8988T (cell line): ENCODE measurements around the gene AGAP1.

Experiments used
- DNase-seq: peaks from one replicate; pipeline ENCODE4 v3.0.0; 2011

AGAP1 gene

GRCh38 chr2:236160366-236161081 lies 666.7 kb downstream of the AGAP1 start:
- DNase-seq: peak; percentile 43

GRCh38 chr2:236161082-236161462 lies 667.2 kb downstream of the AGAP1 start:
- peak; percentile 39 for DNase-seq

DNA sequence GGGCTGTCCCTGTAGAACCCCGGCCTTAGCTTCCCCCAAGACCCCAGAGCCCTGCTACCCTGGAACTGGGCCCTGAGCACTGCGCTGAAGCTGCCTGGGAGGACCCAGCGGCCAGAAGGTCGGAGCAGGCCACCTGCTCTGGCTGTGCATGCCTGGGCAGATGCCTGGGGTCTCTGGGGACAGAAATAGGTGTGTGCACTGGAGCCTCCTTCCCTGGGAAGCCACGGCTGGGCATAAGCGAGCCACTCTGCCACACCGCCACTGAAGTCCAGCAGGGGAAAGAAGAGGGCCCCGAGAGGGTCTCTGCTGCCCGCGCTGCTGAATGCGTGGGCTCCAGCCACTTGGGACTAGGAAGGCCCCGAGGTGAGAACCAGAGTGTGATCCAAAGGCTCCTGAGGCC lies 667.7 kb downstream of the AGAP1 start:
- DNase-seq: peak; percentile 40

DNA sequence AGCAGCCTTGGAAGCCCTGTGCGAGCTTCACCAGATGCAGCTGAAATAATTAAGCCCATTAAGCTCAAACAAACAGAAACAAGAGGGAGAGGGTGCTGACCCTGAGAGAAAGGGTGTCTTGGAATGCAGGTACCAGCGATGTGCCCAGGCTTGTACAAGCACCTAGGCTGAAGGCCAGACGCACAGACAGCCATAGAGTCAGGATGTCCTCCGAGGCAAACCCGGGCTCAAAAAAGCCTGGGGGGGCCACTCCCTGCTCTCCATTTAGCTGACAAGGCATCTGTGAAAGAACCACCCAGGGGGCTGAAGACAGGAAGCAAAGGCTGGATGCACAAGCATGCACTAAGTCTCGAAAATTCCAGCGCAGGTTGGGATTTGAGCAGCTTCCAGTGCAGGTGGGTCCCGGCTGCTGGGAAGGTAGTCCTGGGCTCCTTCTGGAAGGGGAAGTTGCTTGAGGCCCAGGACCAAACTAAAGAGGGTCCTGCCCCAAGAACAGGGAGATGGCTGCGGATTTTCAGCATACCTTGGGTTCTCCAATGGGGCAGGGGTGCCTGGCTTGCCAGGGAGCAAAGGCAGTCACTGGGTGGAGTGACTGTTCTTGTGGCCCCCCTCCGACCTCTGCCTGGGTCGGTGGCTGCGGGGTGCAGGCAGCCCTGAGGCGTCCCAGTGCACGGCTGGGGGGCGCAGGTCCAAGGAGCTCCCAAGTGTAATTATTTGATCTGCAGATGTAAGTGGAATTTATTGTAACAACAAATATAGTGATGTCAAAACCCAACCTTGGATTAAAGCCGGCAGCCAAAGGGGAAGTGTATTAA lies 668.4 kb downstream of the AGAP1 start:
- peak; percentile 57 for DNase-seq

GRCh38 chr2:236162882-236163470 lies 669.1 kb downstream of the AGAP1 start:
- DNase-seq: no peak

DNA sequence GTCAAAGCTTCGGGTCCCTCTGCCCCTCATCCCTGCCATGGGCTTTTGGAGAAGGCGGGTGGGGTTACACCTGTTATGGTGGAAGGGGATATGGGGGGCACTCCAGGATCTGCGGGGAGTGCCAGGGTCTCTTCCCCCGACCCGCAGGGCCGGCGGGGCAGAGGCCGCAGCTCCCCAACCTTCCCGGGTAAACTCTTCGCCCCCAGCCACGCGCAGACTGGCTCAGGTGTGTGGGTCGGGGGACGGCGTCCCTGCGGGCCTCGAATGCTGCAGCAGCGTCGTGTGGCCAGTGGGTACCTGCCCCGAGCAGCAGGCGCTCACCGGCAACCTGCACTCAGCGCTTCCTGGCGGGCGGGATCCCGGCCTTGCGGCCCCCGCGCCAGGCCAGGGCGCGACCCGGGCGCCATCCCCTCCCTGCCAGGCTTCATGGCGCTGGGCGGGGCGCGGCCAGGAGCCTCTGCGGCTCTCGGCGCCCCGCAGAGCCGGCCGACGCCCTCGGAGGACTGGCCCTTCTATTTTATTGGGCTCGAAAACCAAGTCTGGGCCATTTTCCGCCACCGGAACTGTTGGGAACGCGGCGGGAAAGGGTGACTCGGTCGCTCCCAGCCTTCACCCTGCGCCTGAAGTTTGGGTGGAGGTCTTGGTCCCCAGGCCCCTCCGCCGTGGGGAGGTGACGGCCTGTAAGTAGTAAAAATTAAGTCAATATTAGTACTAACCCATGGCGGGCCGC lies 669.8 kb downstream of the AGAP1 start:
- DNase-seq: peak; percentile 19

GRCh38 chr2:236164201-236164924 lies 670.5 kb downstream of the AGAP1 start:
- DNase-seq: peak; percentile 27

GRCh38 chr2:236164925-236165841 lies 671.3 kb downstream of the AGAP1 start:
- peak; percentile 31 for DNase-seq

- DNase-seq: peak; percentile 28
Observed at GRCh38 chr2:236165842-236166795, 672.3 kb downstream of the AGAP1 start.

- peak; percentile 18 for DNase-seq
Observed at GRCh38 chr2:236166796-236167296, 673.0 kb downstream of the AGAP1 start.

- peak; percentile 26 for DNase-seq
Observed at GRCh38 chr2:236167297-236168109, 673.7 kb downstream of the AGAP1 start.

- no peak for DNase-seq
Observed at GRCh38 chr2:236168110-236169080, 674.6 kb downstream of the AGAP1 start, which contains the start of gene GBX2. TSS of gene GBX2 (minus strand) at chr2:236168386. CDS start at chr2:236167971, 415 bp downstream.

DNA sequence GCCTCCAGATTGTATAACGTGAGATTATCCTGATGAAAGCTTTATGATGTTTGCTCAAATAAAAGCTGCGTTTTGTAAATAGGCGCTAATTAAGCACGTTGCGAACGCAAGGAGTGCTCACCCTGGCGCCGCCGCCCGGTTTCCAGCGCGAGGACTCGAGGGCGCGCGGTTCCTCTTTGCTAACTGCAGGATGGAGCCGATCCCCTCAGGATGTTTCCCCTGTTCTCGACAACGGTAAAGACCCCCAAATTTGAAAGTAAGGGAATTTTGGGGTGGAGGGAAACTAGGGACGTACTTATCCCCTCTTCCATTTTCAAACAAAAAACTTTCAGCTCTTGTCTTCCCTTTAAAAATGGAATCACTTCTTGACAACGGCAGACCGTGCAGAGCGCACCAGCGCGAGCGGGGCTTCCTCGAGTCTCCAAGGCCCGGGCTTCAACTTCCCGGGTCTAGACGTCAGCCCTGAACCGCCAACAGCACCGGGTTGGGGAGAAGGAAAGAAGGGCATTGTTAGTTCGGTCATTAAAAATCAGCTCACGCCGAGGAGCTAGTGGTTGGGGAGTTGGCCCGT lies 675.4 kb downstream of the AGAP1 start:
- DNase-seq: no peak

DNA sequence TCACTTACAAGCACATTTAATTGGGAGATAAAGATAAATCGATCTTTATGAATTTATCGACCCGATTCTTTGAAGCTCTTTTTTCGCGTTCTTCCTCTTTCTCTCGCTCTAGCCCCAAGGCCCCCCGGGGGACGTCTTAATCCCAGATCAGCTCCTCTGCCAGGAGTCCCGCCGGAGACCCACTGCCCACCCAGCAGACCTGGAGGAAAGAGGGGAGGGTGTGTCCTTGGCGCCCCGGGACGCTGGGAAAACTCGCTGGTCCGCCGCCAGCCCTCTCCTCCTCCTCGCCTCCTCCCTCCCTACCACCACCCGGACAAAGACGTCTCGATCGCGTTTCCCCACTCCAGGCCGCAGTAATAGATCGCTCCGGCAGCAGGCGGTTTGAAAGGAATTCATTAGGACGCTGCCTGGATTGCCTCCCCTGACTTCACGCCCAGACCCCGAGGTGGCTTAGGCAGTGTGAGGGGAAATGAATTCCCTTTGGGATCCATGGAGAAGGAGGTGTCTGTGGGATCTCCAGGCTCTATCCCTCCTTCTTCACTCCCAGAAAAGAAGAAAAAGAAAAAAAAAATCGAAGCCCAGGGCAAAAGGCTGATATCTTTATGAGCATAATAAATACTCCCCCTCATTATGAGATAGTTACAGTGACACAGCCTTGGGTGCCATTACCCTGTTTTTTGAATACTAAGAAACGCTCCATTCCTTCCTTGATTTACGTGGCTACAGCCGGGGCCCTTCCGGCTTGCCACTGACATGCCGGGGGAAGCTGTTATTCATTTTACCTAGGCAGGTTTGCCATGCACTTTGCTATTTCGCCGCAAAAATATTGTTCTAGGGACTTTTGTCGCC lies 676.1 kb downstream of the AGAP1 start:
- DNase-seq: peak; percentile 24

GRCh38 chr2:236170590-236171165 lies 676.8 kb downstream of the AGAP1 start:
- no peak for DNase-seq

DNA sequence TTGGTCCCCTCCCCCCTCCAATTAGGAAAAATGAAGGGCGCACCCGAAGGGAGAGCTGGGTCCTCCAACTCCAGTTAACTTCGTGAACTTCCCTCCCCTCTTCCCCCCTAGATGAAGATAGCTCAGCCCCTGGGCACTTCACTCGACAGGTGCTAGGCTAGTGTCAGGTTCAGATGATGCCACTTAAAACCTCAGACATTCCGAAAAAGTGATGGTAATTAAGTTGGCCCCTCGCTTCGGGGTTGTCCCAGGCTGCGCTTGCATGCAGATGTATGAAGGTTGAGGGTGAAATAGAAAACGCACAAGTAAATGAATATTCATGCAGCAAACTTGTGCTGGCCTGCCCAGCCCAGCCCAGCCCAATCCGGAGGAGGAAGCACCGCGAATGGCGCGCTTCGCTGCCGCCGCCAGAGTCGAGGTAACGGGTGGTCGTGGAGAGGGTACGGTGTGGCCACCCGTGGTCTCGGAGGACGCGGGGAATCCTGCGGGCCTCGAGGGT lies 677.4 kb downstream of the AGAP1 start:
- no peak for DNase-seq
